K562 (cell line): ENCODE measurements around the gene MYCL. TPM values are rescaled to one million over a fixed set of nuclear protein-coding genes. Genes with fewer than 3 reads are reported as not detected.
A peak's percentile ranks its signal among the peaks of the same experiment; 100 is the strongest.

Source experiments
- BCOR ChIP-seq: fragments of 450-650 bp; IDR thresholded peaks from 2 replicates; pipeline ENCODE4 v1.6.1; 2016
- CBFA2T3 ChIP-seq: fragments of 450-650 bp; IDR thresholded peaks from 2 replicates; pipeline ENCODE4 v1.6.1; 2017
- CHD1 ChIP-seq: fragments of 200-600 bp; sonication (generic); IDR thresholded peaks from one replicate; pipeline ENCODE4 v1.6.1; 2012; ENCODE audit warnings: mild to moderate bottlenecking, moderate library complexity, low read length, inconsistent platforms
- E2F6 ChIP-seq, 2 experiments: IDR thresholded peaks; 2 replicates each; pipeline ENCODE4 v1.6.1; 2011; ENCODE audit warnings: borderline replicate concordance in 1 of 2, control low read depth in 1 of 2, low read depth in 1 of 2, low read length in 1 of 2, mild to moderate bottlenecking in 1 of 2, mixed read lengths in 1 of 2, moderate library complexity in 1 of 2; ENCODE audit not compliant: insufficient read depth in 1 of 2, insufficient read length in 1 of 2, poor library complexity in 1 of 2, severe bottlenecking in 1 of 2; ENCODE audit errors: extremely low read depth in 1 of 2
- ELK3 ChIP-seq: fragments of 450-650 bp; formaldehyde crosslinking; IDR thresholded peaks from 2 replicates; pipeline ENCODE4 v1.4.0; 2020; ENCODE audit warnings: mild to moderate bottlenecking
- HDAC2 ChIP-seq: fragments of 450-650 bp; IDR thresholded peaks from 2 replicates; pipeline ENCODE4 v1.6.1; 2016; ENCODE audit warnings: mild to moderate bottlenecking
- HMBOX1 ChIP-seq: sonication (generic); IDR thresholded peaks from 2 replicates; pipeline ENCODE4 v1.6.1; 2016
- KDM1A ChIP-seq, 2 experiments: fragments of 450-650 bp; IDR thresholded peaks; 2 replicates each; pipeline ENCODE4 v1.6.1; 2016; ENCODE audit warnings: mild to moderate bottlenecking in 2 of 2
- LARP7 ChIP-seq: fragments of 450-650 bp; IDR thresholded peaks from 2 replicates; pipeline ENCODE4 v1.6.1; 2016
- MCM7 ChIP-seq, 2 experiments: fragments of 450-650 bp; IDR thresholded peaks; 2 replicates each; pipeline ENCODE4 v1.6.1; 2016 to 2018
- MEF2A ChIP-seq: IDR thresholded peaks from 2 replicates; pipeline ENCODE4 v1.6.1; 2011; ENCODE audit warnings: low read depth, mild to moderate bottlenecking, low read length, moderate library complexity; ENCODE audit not compliant: control insufficient read depth
- MTA1 ChIP-seq: fragments of 450-650 bp; IDR thresholded peaks from 2 replicates; pipeline ENCODE4 v1.6.1; 2017; ENCODE audit warnings: borderline replicate concordance
- NR0B1 ChIP-seq: fragments of 450-650 bp; IDR thresholded peaks from one replicate; pipeline ENCODE4 v1.6.1; 2018; ENCODE audit warnings: mild to moderate bottlenecking, moderate library complexity; ENCODE audit not compliant: partially characterized antibody
- OTX1 ChIP-seq: fragments of 450-650 bp; formaldehyde crosslinking; IDR thresholded peaks from 2 replicates; pipeline ENCODE4 v1.4.0; 2022; ENCODE audit warnings: mild to moderate bottlenecking
- RBM25 ChIP-seq: fragments of 200-400 bp; formaldehyde crosslinking; IDR thresholded peaks from 2 replicates; pipeline ENCODE4 v1.6.1; 2018; ENCODE audit warnings: low read length, low read depth, moderate library complexity; ENCODE audit not compliant: severe bottlenecking
- RNF2 ChIP-seq: sonication (generic); IDR thresholded peaks from 2 replicates; pipeline ENCODE4 v1.6.1; 2016
- STAG1 ChIP-seq: sonication (generic); formaldehyde crosslinking; IDR thresholded peaks from 2 replicates; pipeline ENCODE4 v1.5.0; 2020; ENCODE audit warnings: missing genetic modification reagents, borderline replicate concordance
- THRA ChIP-seq: fragments of 450-650 bp; IDR thresholded peaks from 2 replicates; pipeline ENCODE4 v1.6.1; 2017; ENCODE audit warnings: mild to moderate bottlenecking, moderate library complexity
- TSC22D4 ChIP-seq: fragments of 450-650 bp; IDR thresholded peaks from 2 replicates; pipeline ENCODE4 v1.6.1; 2016; ENCODE audit warnings: missing genetic modification characterization, missing biosample characterization, control low read depth
- YBX1 ChIP-seq: fragments of 450-650 bp; IDR thresholded peaks from 2 replicates; pipeline ENCODE4 v1.7.1; 2016; ENCODE audit warnings: mild to moderate bottlenecking
- ZBTB12 ChIP-seq: fragments of 250-450 bp; sonication (Bioruptor Pico); IDR thresholded peaks from 2 replicates; pipeline ENCODE4 v1.4.0; 2020
- ZNF121 ChIP-seq: sonication (generic); formaldehyde crosslinking; conservative IDR thresholded peaks from 2 replicates; pipeline ENCODE4 v1.8.0; 2022; ENCODE audit warnings: missing genetic modification reagents
- ZNF224 ChIP-seq: sonication (generic); formaldehyde crosslinking; IDR thresholded peaks from 2 replicates; pipeline ENCODE4 v1.8.0; 2022; ENCODE audit warnings: mild to moderate bottlenecking, missing genetic modification reagents
- ZNF384 ChIP-seq: IDR thresholded peaks from 2 replicates; pipeline ENCODE4 v1.6.1; 2012; ENCODE audit warnings: low read depth, low read length, improper control_type of control experiment
- ZNF408 ChIP-seq: fragments of 250-450 bp; sonication (Bioruptor Pico); IDR thresholded peaks from 2 replicates; pipeline ENCODE4 v1.4.0; 2020; ENCODE audit warnings: low read depth, mild to moderate bottlenecking, moderate library complexity
- polyA plus RNA-seq, 8 experiments: library from polyadenylated mRNA; depleted of rRNA in 4 of 8; stranded (reverse) in 5 of 8; unstranded in 3 of 8; fragments of >200 nt; fragmentation: Nextera tagmentation in 2 of 8; fragmentation: Illumina TruSeq in 1 of 8; extraction: Ambion mirVana in 2 of 8; extraction: Trizol in 1 of 8; gene quantifications; 2 replicates each; pipeline versions ENCODE4 v1.2.1 to v1.2.3, GENCODE V29; 2011 to 2014; ENCODE audit warnings: inconsistent platforms in 1 of 8, missing spikeins in 1 of 8
- total RNA-seq, 7 experiments: library from RNA; depleted of rRNA in 6 of 7; stranded (reverse); fragments of >200 nt in 6 of 7; fragmentation: Illumina TruSeq in 2 of 7; extraction: Trizol in 2 of 7; gene quantifications; 2 replicates each; pipeline versions ENCODE4 v1.2.1 to v1.2.3, GENCODE V29; 2011 to 2021; ENCODE audit warnings: low replicate concordance in 1 of 7

Gene MYCL
- total and polyA plus RNA-seq, 9 of the 15 experiments (the other 6 are each of a cell fraction or from before 2014, with no cell fraction given): 3.5 to 22.0 (median 12.8) TPM

GRCh38 chr1:39885516-39885915 is 16.2 kb downstream of the MYCL start (continued):
- TF ChIP-seq E2F6 (IDR thresholded peaks at IDR 0.05; ENCODE audit: borderline replicate concordance in 1 of 2, extremely low read depth in 1 of 2, insufficient read depth in 1 of 2, insufficient read length in 1 of 2, low read depth in 1 of 2, low read length in 1 of 2, poor library complexity in 1 of 2, severe bottlenecking in 1 of 2) (no peak), OTX1 (CRISPR knock-in tag) (0 out of 2 replicates have a peak, but pooled peaks have one; percentile 61), CHD1 (no peak), ZNF121 (peak; percentile 98), ELK3 (no peak), MEF2A (no peak), RBM25 (peak; percentile 48), KDM1A (IDR thresholded peaks at IDR 0.05) (peak; percentile 39 to 66; a peak in 2 of 4 replicates), ZNF224 (no peak), MTA1 (peak; percentile 26; the same call in 1 of the 2 replicates), ZNF384 (peak; percentile 83), MCM7 (IDR thresholded peaks at IDR 0.05) (no peak), THRA (no peak), ZNF408 (CRISPR knock-in tag) (no peak), HDAC2 (peak; percentile 65; the same call in 1 of the 2 replicates), YBX1 (no peak), LARP7 (no peak), HMBOX1 (no peak), STAG1 (CRISPR knock-in tag) (no peak), BCOR (peak; percentile 94), TSC22D4 (tag) (no peak), ZBTB12 (CRISPR knock-in tag) (no peak), NR0B1 (no peak), CBFA2T3 (0 out of 2 replicates have a peak, but pooled peaks have one; percentile 3), RNF2 (no peak)
